Duodenal mucosa (tissue), 2 donors: Measurements from ENCODE around the gene VWA2.

Experiments
- H3K27ac ChIP-seq: one replicate; pipeline ENCODE4 v1.7.0; 2013; ENCODE audit warnings: low read depth, low read length
- H3K27me3 ChIP-seq, 2 donors: one replicate each; pipeline ENCODE4 v1.7.0; 2013; ENCODE audit warnings: low read length in 2 of 2, control low read depth in 1 of 2; ENCODE audit not compliant: insufficient read depth in 2 of 2, control insufficient read depth in 1 of 2
- H3K36me3 ChIP-seq, 2 donors: one replicate each; pipeline ENCODE4 v1.7.0; 2013; ENCODE audit warnings: low read length in 2 of 2, control low read depth in 1 of 2; ENCODE audit not compliant: insufficient read depth in 2 of 2, control insufficient read depth in 1 of 2
- H3K4me1 ChIP-seq, 2 donors: one replicate each; pipeline ENCODE4 v1.7.0; 2013; ENCODE audit warnings: low read length in 2 of 2, control low read depth in 1 of 2; ENCODE audit not compliant: insufficient read depth in 2 of 2, control insufficient read depth in 1 of 2
- H3K4me3 ChIP-seq, 2 donors: one replicate each; pipeline ENCODE4 v1.7.0; 2013; ENCODE audit warnings: low read length in 2 of 2, low read depth in 1 of 2
- H3K9ac ChIP-seq, 2 donors: one replicate each; pipeline ENCODE4 v1.7.0; 2013; ENCODE audit warnings: low read length in 2 of 2, low read depth in 1 of 2
- H3K9me3 ChIP-seq, 2 donors: one replicate each; pipeline ENCODE4 v1.7.0; 2013; ENCODE audit warnings: low read length in 2 of 2, control low read depth in 1 of 2; ENCODE audit not compliant: control insufficient read depth in 1 of 2

VWA2 gene

GRCh38 chr10:114258274-114258840 lies 19.3 kb downstream of the VWA2 start:
- Histone ChIP-seq H3K9me3 (no peaks in the 10 kb centered on the region), H3K27ac (no peak overlapping the region), H3K4me3 (no peak overlapping the region), H3K4me1 (peaks cover 4 to 6% of the 10 kb centered on the region in 2 donors), H3K27me3 (no peaks in the 10 kb centered on the region), H3K9ac (no peak overlapping the region), H3K36me3 (no peaks in the 10 kb centered on the region)

- H3K36me3 ChIP-seq: no peaks in the 10 kb centered on the region
- H3K9ac ChIP-seq: no peak overlapping the region
- H3K27me3 ChIP-seq: no peaks in the 10 kb centered on the region
- H3K4me3 ChIP-seq: no peak overlapping the region
- no peak overlapping the region for H3K27ac ChIP-seq
- peaks cover 4 to 6% of the 10 kb centered on the region in 2 donors for H3K4me1 ChIP-seq
- H3K9me3 ChIP-seq: no peaks in the 10 kb centered on the region
Measured at GRCh38 chr10:114259824-114260223, 20.8 kb downstream of the VWA2 start.

- H3K36me3 ChIP-seq: no peaks in the 10 kb centered on the region
- H3K9ac ChIP-seq: no peak overlapping the region
- no peak overlapping the region for H3K4me3 ChIP-seq
- no peaks in the 10 kb centered on the region for H3K9me3 ChIP-seq
- H3K27me3 ChIP-seq: no peaks in the 10 kb centered on the region
- peaks cover 4 to 6% of the 10 kb centered on the region in 2 donors for H3K4me1 ChIP-seq
- H3K27ac ChIP-seq: peak overlapping the region; percentile 55
Measured at GRCh38 chr10:114260366-114260765, 21.3 kb downstream of the VWA2 start.

- H3K9me3 ChIP-seq: no peaks in the 10 kb centered on the region
- H3K27me3 ChIP-seq: no peaks in the 10 kb centered on the region
- peaks cover 4 to 6% of the 10 kb centered on the region in 2 donors for H3K4me1 ChIP-seq
- no peaks in the 10 kb centered on the region for H3K36me3 ChIP-seq
- H3K9ac ChIP-seq: no peak overlapping the region
- H3K27ac ChIP-seq: no peak overlapping the region
- H3K4me3 ChIP-seq: no peak overlapping the region
Measured at GRCh38 chr10:114261076-114261475, 22.0 kb downstream of the VWA2 start.

GRCh38 chr10:114262496-114262895 lies 23.4 kb downstream of the VWA2 start:
- no peak overlapping the region for H3K9ac ChIP-seq
- no peak overlapping the region for H3K27ac ChIP-seq
- H3K4me3 ChIP-seq: no peak overlapping the region
- no peaks in the 10 kb centered on the region for H3K36me3 ChIP-seq
- H3K4me1 ChIP-seq: peaks cover 2 to 6% of the 10 kb centered on the region in 2 donors
- no peaks in the 10 kb centered on the region for H3K27me3 ChIP-seq
- H3K9me3 ChIP-seq: no peaks in the 10 kb centered on the region

- Histone ChIP-seq H3K27me3 (no peaks in the 10 kb centered on the region), H3K27ac (no peak overlapping the region), H3K4me1 (peaks cover 0 to under 1% of the 10 kb centered on the region in 2 donors), H3K36me3 (no peaks in the 10 kb centered on the region), H3K9ac (no peak overlapping the region), H3K4me3 (no peak overlapping the region), H3K9me3 (no peaks in the 10 kb centered on the region)
Measured at GRCh38 chr10:114265392-114266053, 26.5 kb downstream of the VWA2 start.

GRCh38 chr10:114266521-114266920 lies 27.5 kb downstream of the VWA2 start:
- Histone ChIP-seq H3K4me3 (no peak overlapping the region), H3K36me3 (no peaks in the 10 kb centered on the region), H3K9me3 (no peaks in the 10 kb centered on the region), H3K27me3 (no peaks in the 10 kb centered on the region), H3K9ac (no peak overlapping the region), H3K4me1 (peaks cover 0 to 10% of the 10 kb centered on the region in 2 donors), H3K27ac (no peak overlapping the region)

- Histone ChIP-seq H3K9me3 (no peaks in the 10 kb centered on the region), H3K27me3 (no peaks in the 10 kb centered on the region), H3K27ac (no peak overlapping the region), H3K4me3 (no peak overlapping the region), H3K9ac (no peak overlapping the region), H3K36me3 (no peaks in the 10 kb centered on the region), H3K4me1 (peaks cover 0 to 11% of the 10 kb centered on the region in 2 donors)
Measured at GRCh38 chr10:114271075-114271778, 32.2 kb downstream of the VWA2 start.

GRCh38 chr10:114271779-114272167 lies 32.7 kb downstream of the VWA2 start:
- Histone ChIP-seq H3K27me3 (no peaks in the 10 kb centered on the region), H3K36me3 (no peaks in the 10 kb centered on the region), H3K9me3 (no peaks in the 10 kb centered on the region), H3K9ac (no peak overlapping the region), H3K4me3 (no peak overlapping the region), H3K27ac (no peak overlapping the region), H3K4me1 (peaks cover 0 to 11% of the 10 kb centered on the region in 2 donors)

- peaks cover 0 to 11% of the 10 kb centered on the region in 2 donors for H3K4me1 ChIP-seq
- no peaks in the 10 kb centered on the region for H3K9me3 ChIP-seq
- H3K36me3 ChIP-seq: no peaks in the 10 kb centered on the region
Measured at GRCh38 chr10:114272696-114273095, 33.6 kb downstream of the VWA2 start.

More at GRCh38 chr10:114272696-114273095, 33.6 kb downstream of the VWA2 start:
- Histone ChIP-seq H3K4me3 (no peak overlapping the region), H3K27ac (no peak overlapping the region), H3K27me3 (no peaks in the 10 kb centered on the region), H3K9ac (no peak overlapping the region)
